RWPE2 (cell line): Measurements from ENCODE around the gene OPA3.

Experiments used
- ATAC-seq: fragments of 200-7000 bp; cut with Tn5 transposase; 3 replicates; pipeline ENCODE4 v1.9.1; 2021; ENCODE audit warnings: low read depth
- DNase-seq: peaks from one replicate; pipeline ENCODE4 v3.0.0-alpha.2; 2020; ENCODE audit warnings: low spot score
- H3K27ac ChIP-seq: fragments of 450-650 bp; 2 replicates; pipeline ENCODE4 v1.5.1; 2017; ENCODE audit warnings: mild to moderate bottlenecking; ENCODE audit not compliant: poor library complexity, severe bottlenecking
- H3K27me3 ChIP-seq: fragments of 250-450 bp; sonication (Bioruptor Pico); 2 replicates; pipeline ENCODE4 v1.5.1; 2021; ENCODE audit warnings: mild to moderate bottlenecking, moderate library complexity; ENCODE audit not compliant: insufficient read depth, poor library complexity, severe bottlenecking
- H3K36me3 ChIP-seq: fragments of 250-450 bp; sonication (Bioruptor Pico); 2 replicates; pipeline ENCODE4 v1.5.1; 2020; ENCODE audit warnings: low read depth, mild to moderate bottlenecking, moderate library complexity
- H3K4me1 ChIP-seq: fragments of 250-450 bp; sonication (Bioruptor Pico); 2 replicates; pipeline ENCODE4 v1.5.1; 2021; ENCODE audit warnings: mild to moderate bottlenecking, moderate library complexity; ENCODE audit not compliant: insufficient read depth, poor library complexity, severe bottlenecking
- H3K4me3 ChIP-seq: fragments of 250-450 bp; sonication (Bioruptor Pico); 2 replicates; pipeline ENCODE4 v1.5.1; 2021; ENCODE audit warnings: mild to moderate bottlenecking, moderate library complexity; ENCODE audit not compliant: severe bottlenecking
- H3K9me3 ChIP-seq: fragments of 250-450 bp; sonication (Bioruptor Pico); 2 replicates; pipeline ENCODE4 v1.5.1; 2021; ENCODE audit warnings: mild to moderate bottlenecking, moderate library complexity; ENCODE audit not compliant: severe bottlenecking
- TF ChIP-seq, protein P1 (sequence below): fragments of 450-650 bp; IDR thresholded peaks from one replicate; pipeline ENCODE4 v1.5.1; 2017; ENCODE audit warnings: mild to moderate bottlenecking, moderate library complexity; ENCODE audit not compliant: poor library complexity, severe bottlenecking

OPA3 gene

DNA sequence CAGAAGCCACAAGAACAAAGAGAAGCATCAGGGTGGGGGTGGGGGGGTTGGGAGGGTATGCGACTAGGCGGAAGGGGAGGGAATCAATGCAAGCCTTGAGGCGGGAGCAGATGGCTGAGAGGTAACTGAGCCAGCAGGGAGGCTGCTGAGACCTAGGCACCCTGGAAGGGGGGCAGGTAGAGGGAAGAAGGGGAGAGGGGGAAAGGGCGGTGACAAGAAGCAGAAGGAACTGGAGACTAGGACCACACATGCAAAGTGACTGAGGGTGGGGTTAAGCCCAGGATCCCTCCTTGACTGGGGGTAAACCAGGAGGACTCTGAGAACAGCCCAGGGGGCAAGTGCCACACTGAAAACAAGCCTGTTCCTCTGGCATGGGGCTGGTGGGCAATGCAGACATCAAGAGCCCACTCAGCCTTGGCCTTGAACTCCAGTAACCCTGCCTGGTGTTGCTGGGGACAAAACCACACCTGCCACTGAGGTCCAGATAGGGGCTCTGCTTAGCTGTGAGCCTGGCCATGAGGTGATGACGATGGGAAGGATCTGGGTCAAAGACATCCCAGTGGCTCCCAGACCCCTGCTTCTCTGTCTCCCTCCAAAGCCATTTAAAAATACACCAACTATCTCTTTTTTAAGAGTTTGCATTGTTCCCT, 20.3 kb downstream of the OPA3 start:
- peaks cover 25% of the 10 kb centered on the region for H3K4me1 ChIP-seq
- no peak overlapping the region for H3K27ac ChIP-seq
- no peaks in the 10 kb centered on the region for H3K27me3 ChIP-seq
- H3K36me3 ChIP-seq = 0 out of 2 replicates have a peak, but pooled peaks cover 4% of the 10 kb centered on the region
- ATAC-seq = no peak
- TF ChIP-seq, protein P1, sequence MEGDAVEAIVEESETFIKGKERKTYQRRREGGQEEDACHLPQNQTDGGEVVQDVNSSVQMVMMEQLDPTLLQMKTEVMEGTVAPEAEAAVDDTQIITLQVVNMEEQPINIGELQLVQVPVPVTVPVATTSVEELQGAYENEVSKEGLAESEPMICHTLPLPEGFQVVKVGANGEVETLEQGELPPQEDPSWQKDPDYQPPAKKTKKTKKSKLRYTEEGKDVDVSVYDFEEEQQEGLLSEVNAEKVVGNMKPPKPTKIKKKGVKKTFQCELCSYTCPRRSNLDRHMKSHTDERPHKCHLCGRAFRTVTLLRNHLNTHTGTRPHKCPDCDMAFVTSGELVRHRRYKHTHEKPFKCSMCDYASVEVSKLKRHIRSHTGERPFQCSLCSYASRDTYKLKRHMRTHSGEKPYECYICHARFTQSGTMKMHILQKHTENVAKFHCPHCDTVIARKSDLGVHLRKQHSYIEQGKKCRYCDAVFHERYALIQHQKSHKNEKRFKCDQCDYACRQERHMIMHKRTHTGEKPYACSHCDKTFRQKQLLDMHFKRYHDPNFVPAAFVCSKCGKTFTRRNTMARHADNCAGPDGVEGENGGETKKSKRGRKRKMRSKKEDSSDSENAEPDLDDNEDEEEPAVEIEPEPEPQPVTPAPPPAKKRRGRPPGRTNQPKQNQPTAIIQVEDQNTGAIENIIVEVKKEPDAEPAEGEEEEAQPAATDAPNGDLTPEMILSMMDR = no peak
- no peak overlapping the region for H3K4me3 ChIP-seq
- DNase-seq = no peak
- H3K9me3 ChIP-seq = no peaks in the 10 kb centered on the region

DNA sequence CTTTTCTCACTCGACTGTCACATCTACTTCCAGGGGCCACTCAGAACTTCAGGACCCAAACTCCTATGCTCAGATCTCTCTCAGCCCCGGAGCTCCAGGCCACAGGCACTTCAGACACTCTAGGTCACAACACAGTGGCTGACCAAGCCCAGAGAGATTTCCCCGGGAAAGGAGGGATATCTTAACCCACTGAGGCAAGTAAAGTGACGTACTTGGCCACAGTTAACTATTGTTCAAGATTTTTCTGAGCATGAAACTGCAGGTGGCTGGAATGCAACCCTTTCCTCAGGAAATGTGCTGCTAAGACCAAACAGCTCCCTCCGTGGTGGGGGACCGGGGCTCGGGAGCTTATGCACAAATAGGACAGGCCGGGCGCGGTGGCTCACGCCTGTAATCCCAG, 23.9 kb downstream of the OPA3 start:
- no peak for ATAC-seq

DNA sequence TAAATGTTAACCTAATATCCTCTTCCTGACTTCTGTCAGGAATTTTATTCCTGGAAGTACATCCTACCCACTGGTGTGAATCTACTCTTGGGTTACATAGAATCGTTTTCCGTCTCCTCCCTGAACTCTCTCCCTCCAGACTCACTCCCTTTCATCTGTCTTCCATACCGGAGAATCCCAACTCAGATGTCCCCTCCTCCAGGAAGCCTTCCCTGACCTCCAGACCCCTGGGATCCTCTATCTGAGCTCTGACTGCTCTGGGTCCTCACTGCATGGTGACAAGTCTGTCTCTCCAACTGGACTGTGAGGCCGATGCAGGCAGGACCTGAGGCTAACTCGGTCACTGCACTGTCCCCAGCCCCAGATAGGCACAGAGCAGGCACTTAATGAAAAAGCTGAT, 24.6 kb downstream of the OPA3 start:
- Histone ChIP-seq H3K4me1 (peaks cover 6% of the 10 kb centered on the region), H3K4me3 (no peak overlapping the region), H3K9me3 (no peaks in the 10 kb centered on the region), H3K27ac (no peak overlapping the region), H3K27me3 (no peaks in the 10 kb centered on the region), H3K36me3 (0 out of 2 replicates have a peak, but pooled peaks cover 4% of the 10 kb centered on the region)
- ATAC-seq (no peak), DNase-seq (no peak)
- TF ChIP-seq, protein P1 = no peak

More for the DNA sequence above, 23.9 kb downstream of the OPA3 start:
- Histone ChIP-seq H3K4me3 (no peak overlapping the region), H3K36me3 (0 out of 2 replicates have a peak, but pooled peaks cover 4% of the 10 kb centered on the region), H3K27ac (no peak overlapping the region), H3K9me3 (no peaks in the 10 kb centered on the region), H3K27me3 (no peaks in the 10 kb centered on the region), H3K4me1 (peaks cover 6% of the 10 kb centered on the region)
- TF ChIP-seq, protein P1 = no peak
- DNase-seq = no peak

DNA sequence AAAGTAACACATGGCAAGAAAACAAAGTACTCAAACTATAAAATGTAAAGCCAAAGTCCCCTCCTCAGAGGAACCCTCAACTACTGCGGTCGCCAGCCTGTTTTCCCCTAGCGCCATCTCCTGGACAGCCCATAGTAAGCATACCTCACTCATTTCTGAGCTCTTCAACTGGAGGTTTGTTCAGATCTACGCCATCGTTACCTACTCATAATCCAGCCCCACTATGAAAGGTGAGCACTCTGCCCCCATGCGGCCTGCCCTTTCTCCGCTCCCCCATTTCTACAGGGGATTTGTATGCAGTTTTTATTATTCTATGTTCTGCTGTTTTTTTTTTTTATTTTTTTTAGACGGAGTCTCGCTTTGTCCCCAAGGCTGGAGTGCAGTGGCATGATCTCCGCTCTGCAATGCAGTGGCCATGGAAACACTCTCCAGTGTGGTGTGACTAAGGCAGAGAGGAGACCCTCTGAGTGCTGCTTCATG, 26.2 kb downstream of the OPA3 start:
- Histone ChIP-seq H3K27ac (no peak overlapping the region), H3K4me1 (peaks cover 6% of the 10 kb centered on the region), H3K9me3 (no peaks in the 10 kb centered on the region), H3K4me3 (no peak overlapping the region), H3K27me3 (no peaks in the 10 kb centered on the region), H3K36me3 (0 out of 2 replicates have a peak, but pooled peaks cover 4% of the 10 kb centered on the region)
- DNase-seq (no peak), ATAC-seq (peak; percentile 77; the same call in 2 of the 3 replicates)
- TF ChIP-seq, protein P1 = peak; percentile 70

DNA sequence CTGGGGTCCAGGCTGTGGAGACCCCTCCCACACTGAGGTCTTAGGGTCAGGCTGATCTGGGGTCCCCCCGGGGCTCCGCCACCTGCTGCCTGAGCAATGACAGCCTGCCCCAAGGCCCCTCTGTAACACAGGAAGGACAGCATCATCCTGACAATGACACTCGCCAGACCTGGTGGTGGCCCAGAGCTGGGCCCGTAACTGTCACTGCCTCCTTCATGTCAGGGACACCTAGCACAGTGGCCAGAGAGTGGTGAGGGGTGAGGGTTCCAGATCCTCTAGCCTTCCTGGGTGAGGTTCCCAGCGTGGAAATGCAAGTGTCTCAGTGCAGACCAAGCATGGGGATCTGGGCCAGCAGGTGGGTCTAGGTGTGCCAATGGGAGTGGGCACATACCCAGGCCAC, 27.8 kb downstream of the OPA3 start:
- DNase-seq = no peak
- H3K9me3 ChIP-seq = no peaks in the 10 kb centered on the region
- no peak overlapping the region for H3K4me3 ChIP-seq
- TF ChIP-seq, protein P1 = no peak
- no peak overlapping the region for H3K27ac ChIP-seq
- H3K36me3 ChIP-seq = peaks cover 4% of the 10 kb centered on the region; the same call in 1 of the 2 replicates
- H3K27me3 ChIP-seq = no peaks in the 10 kb centered on the region
- no peak for ATAC-seq
- H3K4me1 ChIP-seq = no peaks in the 10 kb centered on the region
